ENCODE data around the gene CCDC200. TPM values are rescaled to one million over a fixed set of nuclear protein-coding genes. Genes with fewer than 3 reads are reported as not detected.

Gene CCDC200
- total RNA-seq, 2 donors from 2014 or later: 0.40 to 0.60 TPM

DNA sequence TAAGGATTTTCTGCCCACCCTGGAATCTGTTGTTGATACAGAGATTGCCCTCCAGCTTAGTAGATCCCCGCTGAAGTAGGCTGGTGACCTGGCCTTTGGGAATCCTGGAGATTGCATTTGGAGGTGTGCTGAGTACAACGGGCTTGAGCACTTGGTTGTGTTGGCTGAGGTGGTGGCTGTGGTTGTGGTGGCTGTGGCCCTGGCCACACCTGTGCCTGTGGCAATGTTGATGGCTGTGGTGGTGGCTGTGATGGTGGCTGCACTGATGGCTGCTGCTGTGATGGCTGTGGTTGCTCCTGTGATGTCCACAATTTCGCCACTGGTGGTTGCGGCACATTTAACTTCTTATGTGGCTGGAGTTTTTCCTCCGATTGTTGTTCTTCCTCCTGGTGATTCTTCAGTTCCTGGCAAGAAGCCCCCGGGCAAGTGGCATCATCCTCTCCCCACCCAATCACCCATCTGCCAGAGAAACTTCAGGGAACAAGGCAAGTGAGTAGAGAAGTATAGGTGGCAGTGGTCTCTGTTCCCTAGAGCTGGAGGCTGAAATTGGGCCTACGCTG, 4.2 kb downstream of the CCDC200 start:
- DNase-seq (no peak), ATAC-seq (no peak)
- Mint-ChIP-seq H3K36me3 (ENCODE audit: low read depth) (no peaks in the 10 kb centered on the region), H3K4me1 (peaks cover 2% of the 10 kb centered on the region), H3K27me3 (no peaks in the 10 kb centered on the region), H3K27ac (no peak overlapping the region), H3K4me3 (no peak overlapping the region)
- H3K9me3 ChIP-seq (ENCODE audit: control insufficient read depth, low read length, poor library complexity, severe bottlenecking): no peaks in the 10 kb centered on the region

DNA sequence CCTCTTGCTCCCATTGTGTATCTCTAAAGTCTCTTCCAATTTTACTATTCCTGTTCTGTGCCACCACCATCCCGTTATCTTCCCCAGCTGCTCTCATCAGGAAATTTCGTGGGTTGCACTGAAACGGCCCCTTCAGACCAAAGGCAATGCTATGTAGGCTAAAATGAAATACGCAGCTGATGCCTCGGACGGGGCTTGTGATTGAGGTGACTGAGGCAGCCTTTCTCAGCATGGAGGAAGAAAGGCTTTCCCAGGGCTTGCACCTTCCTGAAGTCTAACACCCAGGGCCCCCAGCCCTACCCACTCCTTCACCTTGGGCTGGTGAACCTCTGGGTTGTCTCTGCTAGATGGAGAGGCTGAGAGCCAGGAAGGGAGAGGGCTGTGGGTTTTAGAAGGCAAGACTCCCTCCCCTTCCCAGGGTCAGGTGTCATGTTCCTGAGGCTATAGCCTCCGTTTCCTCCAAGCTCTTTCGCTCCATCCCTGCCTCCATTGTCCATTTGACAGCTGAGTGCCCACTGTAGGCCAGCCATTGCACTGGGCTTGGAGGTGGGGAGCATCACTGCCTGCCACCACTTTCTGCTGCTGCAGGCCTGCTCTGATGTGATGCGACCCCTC, 7.8 kb downstream of the CCDC200 start:
- peaks cover 2% of the 10 kb centered on the region for H3K36me3 Mint-ChIP-seq (ENCODE audit: low read depth)
- H3K27ac Mint-ChIP-seq: no peak overlapping the region
- H3K4me1 Mint-ChIP-seq: peaks cover 8% of the 10 kb centered on the region
- H3K9me3 ChIP-seq (ENCODE audit: control insufficient read depth, low read length, poor library complexity, severe bottlenecking): no peaks in the 10 kb centered on the region
- DNase-seq (no peak), ATAC-seq (no peak)
- H3K4me3 Mint-ChIP-seq: no peak overlapping the region
- no peaks in the 10 kb centered on the region for H3K27me3 Mint-ChIP-seq

DNA sequence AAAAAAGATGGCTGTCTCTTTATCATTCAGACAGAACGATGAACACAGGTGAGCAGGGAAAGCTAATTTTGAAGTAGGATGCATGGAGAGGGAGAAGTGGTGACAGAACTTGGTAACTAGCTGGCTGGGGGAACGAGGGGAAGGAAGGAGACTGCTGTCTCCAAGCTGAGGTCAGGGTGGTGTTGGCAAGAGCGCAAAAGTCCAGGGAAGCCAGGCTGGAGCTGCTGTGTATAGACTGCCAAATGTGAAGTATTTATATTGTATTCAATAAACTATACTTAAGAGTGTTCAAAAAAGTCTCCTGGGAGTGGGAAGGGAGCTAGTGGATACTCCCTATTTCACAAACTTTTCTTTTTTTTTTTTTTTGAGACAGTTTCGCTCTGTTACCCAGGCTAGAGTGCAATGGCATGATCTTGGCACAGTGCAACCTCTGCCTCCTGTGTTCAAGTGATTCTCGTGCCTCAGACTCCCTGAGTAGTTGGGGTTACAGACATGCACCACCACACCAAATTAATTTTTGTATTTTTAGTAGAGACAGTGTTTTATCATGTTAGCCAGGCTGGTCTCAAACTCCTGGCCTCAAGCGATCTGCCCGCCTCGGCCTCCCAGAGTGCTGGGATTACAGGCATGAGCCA, 8.6 kb downstream of the CCDC200 start:
- Mint-ChIP-seq H3K27me3 (no peaks in the 10 kb centered on the region), H3K4me3 (no peak overlapping the region), H3K36me3 (ENCODE audit: low read depth) (peaks cover 2% of the 10 kb centered on the region), H3K27ac (peak overlapping the region; percentile 53), H3K4me1 (peaks cover 8% of the 10 kb centered on the region)
- DNase-seq (no peak), ATAC-seq (no peak)
- H3K9me3 ChIP-seq (ENCODE audit: control insufficient read depth, low read length, poor library complexity, severe bottlenecking): no peaks in the 10 kb centered on the region

DNA sequence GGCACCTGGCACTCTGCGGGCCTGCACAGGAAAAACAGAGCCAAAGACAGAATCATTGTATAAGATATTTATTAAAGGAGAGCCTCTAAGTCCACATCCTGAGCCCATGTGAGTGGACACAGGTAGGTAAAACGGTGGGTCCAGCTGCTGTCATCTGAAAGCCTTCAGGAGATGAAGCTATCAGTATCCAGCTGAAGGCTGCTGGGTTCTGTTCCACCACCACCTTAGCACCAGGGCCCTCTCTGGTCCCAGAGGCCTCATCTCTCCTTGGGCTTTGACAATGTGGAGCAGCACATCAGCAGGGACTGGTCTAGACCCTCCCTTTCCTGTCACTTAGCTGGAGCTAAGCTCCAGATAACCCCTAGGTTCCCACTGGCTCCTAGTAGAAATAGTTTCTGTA, 9.4 kb downstream of the CCDC200 start:
- Mint-ChIP-seq H3K27me3 (no peaks in the 10 kb centered on the region), H3K4me3 (no peak overlapping the region), H3K27ac (peak overlapping the region; percentile 53), H3K36me3 (ENCODE audit: low read depth) (peaks cover 2% of the 10 kb centered on the region), H3K4me1 (peaks cover 8% of the 10 kb centered on the region)
- DNase-seq (no peak), ATAC-seq (no peak)
- no peaks in the 10 kb centered on the region for H3K9me3 ChIP-seq (ENCODE audit: control insufficient read depth, low read length, poor library complexity, severe bottlenecking)

DNA sequence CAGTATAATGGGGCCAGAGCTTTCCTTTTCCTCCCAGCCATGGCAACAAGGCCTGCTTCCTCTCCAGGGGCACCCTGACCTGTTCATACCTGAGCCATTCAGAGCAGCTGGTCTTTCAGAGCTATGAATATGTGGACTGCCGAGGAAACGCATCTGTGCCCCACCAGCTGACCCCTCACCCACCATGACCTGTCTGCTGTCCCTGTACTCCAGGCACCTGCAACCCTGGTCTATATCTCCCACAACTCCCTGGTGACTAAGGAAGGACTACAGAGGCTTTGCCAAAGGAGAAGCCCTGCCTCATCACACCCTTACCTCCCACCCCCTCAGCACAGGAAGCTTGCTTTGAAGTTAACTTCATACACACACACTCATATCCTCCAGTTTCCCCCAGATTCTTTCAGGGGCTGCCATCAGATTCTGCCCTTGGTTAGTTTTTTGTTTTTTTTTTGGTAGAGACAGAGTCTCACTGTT, 10.8 kb downstream of the CCDC200 start:
- no peaks in the 10 kb centered on the region for H3K9me3 ChIP-seq (ENCODE audit: control insufficient read depth, low read length, poor library complexity, severe bottlenecking)
- ATAC-seq (no peak), DNase-seq (no peak)
- Mint-ChIP-seq H3K27ac (peak overlapping the region; percentile 57), H3K27me3 (no peaks in the 10 kb centered on the region), H3K4me1 (peaks cover 17% of the 10 kb centered on the region), H3K36me3 (ENCODE audit: low read depth) (peaks cover 2% of the 10 kb centered on the region), H3K4me3 (no peak overlapping the region)

DNA sequence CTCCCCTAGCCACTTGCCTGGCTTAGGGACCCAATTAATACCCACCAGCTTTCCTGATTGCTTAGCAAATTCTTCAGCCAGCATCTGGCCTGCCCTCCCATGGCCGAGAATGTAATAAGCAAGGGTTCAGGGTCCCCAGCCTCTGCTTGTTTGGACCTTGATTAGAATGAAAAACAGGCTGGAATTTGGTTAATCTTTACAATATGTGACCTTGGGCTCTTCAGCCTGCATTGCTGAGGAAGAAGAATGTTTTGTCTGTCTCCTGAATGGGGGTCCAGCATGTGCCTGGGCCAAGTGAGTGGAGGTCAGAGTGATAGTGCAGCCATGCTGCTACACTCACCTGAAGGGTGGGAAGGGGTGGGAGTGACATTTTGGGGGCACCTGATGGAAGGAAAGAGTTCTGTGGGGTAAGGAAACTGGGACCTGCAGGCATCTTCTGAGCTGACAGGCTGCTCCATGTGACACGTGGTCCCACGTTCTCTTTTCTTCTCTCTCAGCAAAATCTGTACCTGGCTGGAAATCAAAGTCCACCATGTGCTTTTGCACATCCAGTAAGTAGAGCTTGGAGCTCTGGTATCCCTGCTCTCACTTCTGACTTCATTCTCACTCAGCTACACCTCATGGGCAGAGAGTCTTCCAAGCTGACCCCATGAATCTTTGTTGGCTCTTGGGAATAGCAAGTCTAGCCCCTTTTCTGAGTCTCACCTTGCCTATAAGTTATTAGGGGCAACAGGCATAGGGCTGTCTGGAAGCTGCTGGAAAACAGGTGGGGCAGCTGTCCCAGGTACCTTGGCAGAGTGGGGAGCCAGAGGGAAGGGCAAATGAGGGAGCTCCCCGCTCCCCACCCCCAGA, 11.4 kb downstream of the CCDC200 start:
- Mint-ChIP-seq H3K4me3 (no peak overlapping the region), H3K36me3 (ENCODE audit: low read depth) (peaks cover 2% of the 10 kb centered on the region), H3K4me1 (peaks cover 23% of the 10 kb centered on the region), H3K27me3 (no peaks in the 10 kb centered on the region), H3K27ac (peak overlapping the region; percentile 24)
- DNase-seq (no peak), ATAC-seq (no peak)
- H3K9me3 ChIP-seq (ENCODE audit: control insufficient read depth, low read length, poor library complexity, severe bottlenecking): no peaks in the 10 kb centered on the region

DNA sequence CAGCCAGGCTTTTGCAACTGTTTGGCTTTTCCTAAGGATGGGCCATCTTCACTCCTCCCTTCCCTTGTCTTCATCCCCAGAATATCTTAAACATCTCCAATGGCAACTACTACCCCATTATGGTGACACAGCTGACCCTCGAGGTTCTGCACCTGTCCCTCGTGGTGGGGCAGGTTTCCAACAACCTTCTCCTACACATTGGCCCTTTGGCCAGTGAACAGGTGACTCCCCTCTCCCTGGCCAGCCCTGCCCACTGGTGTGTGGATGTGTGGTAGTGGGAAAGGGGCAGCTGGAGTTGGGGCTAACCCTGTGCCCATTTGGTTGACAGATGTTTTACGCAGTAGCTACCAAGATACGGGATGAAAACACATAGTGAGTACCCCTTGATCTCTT, 12.1 kb downstream of the CCDC200 start:
- Mint-ChIP-seq H3K27ac (peak overlapping the region; percentile 24), H3K36me3 (ENCODE audit: low read depth) (peaks cover 4% of the 10 kb centered on the region), H3K27me3 (no peaks in the 10 kb centered on the region), H3K4me3 (no peak overlapping the region), H3K4me1 (peaks cover 26% of the 10 kb centered on the region)
- ATAC-seq: no peak
- DNase-seq: no peak
- H3K9me3 ChIP-seq (ENCODE audit: control insufficient read depth, low read length, poor library complexity, severe bottlenecking): no peaks in the 10 kb centered on the region

DNA sequence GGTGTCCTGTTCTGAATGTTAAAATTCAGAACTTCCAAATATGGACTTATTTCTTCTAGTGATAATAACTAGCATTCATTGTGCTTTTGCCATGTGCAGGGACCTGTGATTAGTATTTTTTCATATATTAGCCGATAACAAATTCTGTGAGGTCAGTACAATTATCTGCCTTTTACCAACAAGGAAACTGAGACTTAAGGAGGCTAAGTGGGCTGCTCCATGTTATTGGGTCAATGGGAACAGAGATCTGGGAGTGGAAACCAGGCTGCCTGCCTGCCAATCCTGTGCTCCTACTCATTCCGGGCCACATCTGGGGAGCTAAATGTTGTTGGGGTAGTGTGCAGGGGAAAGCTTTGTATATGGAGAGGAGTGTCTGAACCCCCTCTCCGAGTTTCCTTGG, 13.1 kb downstream of the CCDC200 start:
- DNase-seq (no peak), ATAC-seq (no peak)
- no peaks in the 10 kb centered on the region for H3K9me3 ChIP-seq (ENCODE audit: control insufficient read depth, low read length, poor library complexity, severe bottlenecking)
- no peaks in the 10 kb centered on the region for H3K27me3 Mint-ChIP-seq
- peaks cover 31% of the 10 kb centered on the region for H3K4me1 Mint-ChIP-seq
- no peak overlapping the region for H3K27ac Mint-ChIP-seq
- H3K36me3 Mint-ChIP-seq (ENCODE audit: low read depth): peaks cover 4% of the 10 kb centered on the region
- no peak overlapping the region for H3K4me3 Mint-ChIP-seq

DNA sequence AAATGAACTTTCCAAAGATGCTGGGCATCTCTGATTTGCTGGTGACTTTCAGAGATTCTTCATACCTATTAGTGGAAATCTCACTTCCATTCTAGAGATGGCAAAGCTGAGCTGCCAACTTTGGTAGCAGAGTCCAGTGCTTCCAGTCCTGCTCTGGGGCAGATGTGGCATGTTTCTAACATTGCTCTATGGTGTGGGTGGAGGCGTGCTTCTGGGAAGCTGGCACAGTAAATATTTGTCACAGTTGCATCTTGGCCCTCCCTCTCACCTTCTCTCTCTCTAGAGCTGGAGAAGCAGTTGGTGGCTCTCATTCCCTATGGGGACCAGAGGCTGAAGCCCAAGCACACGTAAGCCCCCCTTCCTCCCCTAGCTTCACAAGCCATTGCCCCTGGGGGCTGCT, 14.9 kb downstream of the CCDC200 start:
- H3K4me1 Mint-ChIP-seq: peaks cover 35% of the 10 kb centered on the region
- peak overlapping the region; percentile 52 for H3K4me3 Mint-ChIP-seq
- peaks cover 7% of the 10 kb centered on the region for H3K36me3 Mint-ChIP-seq (ENCODE audit: low read depth)
- no peak overlapping the region for H3K27ac Mint-ChIP-seq
- no peak for DNase-seq
- no peak for ATAC-seq
- no peaks in the 10 kb centered on the region for H3K27me3 Mint-ChIP-seq
- no peaks in the 10 kb centered on the region for H3K9me3 ChIP-seq (ENCODE audit: control insufficient read depth, low read length, poor library complexity, severe bottlenecking)

DNA sequence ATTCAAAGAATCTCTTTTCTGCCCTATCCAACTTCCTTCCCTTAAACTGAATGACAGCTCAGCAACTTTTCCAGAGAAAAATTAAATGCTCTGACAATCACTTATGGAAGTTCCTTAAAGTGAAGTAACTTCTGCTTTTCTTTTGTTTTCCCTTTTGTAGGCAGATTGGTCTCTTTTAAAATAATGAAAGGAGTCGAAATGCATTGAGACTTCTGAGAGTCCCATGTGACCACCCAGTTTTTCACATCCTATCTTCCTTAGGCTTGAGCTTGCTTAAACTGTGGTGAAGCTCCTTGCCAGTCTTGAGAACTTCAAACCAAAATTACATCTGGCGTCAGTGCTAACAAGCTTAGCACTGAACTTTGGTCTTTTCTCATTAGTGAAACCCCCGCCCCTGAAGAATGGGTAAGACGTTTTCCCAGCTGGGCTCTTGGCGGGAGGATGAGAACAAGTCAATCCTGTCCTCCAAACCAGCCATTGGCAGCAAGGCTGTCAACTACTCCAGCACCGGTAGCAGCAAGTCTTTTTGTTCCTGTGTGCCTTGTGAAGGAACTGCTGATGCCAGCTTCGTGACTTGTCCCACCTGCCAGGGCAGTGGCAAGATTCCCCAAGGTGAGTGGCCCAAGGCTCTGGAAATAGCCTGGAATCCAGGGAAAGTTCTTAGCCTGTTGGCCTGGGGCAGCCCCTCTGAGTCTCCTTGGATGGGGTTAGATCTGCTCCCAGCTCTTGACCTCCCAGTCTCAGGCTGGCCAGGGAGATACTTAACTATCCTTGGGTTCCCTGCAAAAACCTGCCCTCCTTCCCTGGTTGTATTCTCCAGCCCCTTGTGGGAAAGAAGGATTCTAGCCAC, 15.6 kb downstream of the CCDC200 start:
- no peak for ATAC-seq

DNA sequence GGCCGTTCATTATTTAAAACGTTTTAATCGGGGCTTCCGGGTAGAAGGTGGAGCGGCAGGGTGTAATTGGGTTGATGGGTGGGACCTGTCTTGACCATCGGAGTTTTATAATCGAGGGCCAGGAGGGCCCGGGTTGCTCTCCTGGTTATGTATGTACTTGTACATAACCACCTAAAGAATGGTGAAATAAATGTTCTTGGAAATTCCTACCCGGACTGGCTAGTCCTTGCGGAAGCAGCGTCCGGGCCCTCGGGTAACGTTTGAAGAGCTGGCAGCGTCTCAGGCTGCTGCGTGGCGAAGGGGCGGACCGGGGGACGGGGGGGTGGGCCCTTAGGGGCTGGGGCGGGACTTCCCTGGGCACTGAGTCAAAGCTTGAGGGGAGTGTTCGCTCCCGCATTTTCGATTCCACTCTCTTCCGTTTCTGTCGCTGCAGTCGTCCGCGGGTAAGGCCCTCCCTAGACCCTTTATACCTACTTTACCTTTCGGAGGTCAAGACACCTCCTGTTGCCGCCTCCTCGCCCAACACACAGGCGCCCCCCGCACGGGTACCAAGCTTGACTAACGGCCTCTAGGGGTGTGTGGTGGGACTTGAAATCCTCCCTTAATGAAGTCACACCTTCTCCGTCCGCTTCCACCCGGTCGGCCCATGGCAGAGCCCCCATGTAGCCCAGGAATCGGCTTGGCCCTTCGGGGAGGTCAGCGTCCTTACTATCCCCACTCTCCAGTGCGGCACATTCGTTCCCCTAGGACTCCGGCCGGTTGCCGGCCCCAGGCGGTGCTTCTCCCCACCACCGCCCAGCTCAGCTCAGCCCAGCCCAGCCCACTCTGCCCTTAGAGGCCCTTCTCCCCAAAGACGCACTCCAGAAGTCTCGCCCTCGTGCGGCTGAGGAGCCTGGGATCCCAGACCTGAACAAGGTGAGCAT, 16.7 kb downstream of the CCDC200 start, which contains the start of gene TMEM106A:
Gene TMEM106A (plus strand): TSS at position 396 of the 923 bp plus-strand sequence. CDS start 1,167 bp downstream, outside the sequence.
- H3K27ac Mint-ChIP-seq: peak within 1 kb of the TSS; percentile 97
- ATAC-seq (peak; percentile 93), DNase-seq (peak; percentile 51 to 65 (median 64))
- peaks cover 37% of the 10 kb centered on the region for H3K4me1 Mint-ChIP-seq
- H3K27me3 Mint-ChIP-seq: no peaks in the 10 kb centered on the region
- H3K9me3 ChIP-seq (ENCODE audit: control insufficient read depth, low read length, poor library complexity, severe bottlenecking): no peaks in the 10 kb centered on the region
- H3K36me3 Mint-ChIP-seq (ENCODE audit: low read depth): peaks cover 11% of the 10 kb centered on the region
- H3K4me3 Mint-ChIP-seq: peak within 1 kb of the TSS; percentile 98

More for the DNA sequence above, 15.6 kb downstream of the CCDC200 start:
- H3K36me3 Mint-ChIP-seq (ENCODE audit: low read depth): peaks cover 9% of the 10 kb centered on the region
- H3K9me3 ChIP-seq (ENCODE audit: control insufficient read depth, low read length, poor library complexity, severe bottlenecking): no peaks in the 10 kb centered on the region
- H3K27ac Mint-ChIP-seq: peak overlapping the region; percentile 97
- peak overlapping the region; percentile 98 for H3K4me3 Mint-ChIP-seq
- H3K27me3 Mint-ChIP-seq: no peaks in the 10 kb centered on the region
- DNase-seq: no peak
- peaks cover 35% of the 10 kb centered on the region for H3K4me1 Mint-ChIP-seq

DNA sequence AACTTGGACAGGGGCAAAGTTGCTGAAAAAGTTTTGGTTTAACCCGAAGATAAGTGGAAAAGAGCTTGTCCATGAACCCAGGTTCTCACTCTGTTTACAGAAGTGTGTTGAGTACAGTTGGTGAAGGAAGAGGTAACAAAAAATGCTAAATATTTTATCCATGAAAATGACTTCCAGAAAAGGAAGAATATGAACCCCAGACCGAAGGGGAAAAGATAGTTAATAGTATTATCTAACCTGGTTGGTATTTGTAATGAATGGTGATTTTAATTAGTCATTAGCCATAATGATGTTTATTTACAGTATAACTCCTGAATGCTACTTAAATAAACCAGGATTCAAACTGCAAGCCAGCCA, 17.3 kb downstream of the CCDC200 start:
- Mint-ChIP-seq H3K4me1 (peaks cover 37% of the 10 kb centered on the region), H3K36me3 (ENCODE audit: low read depth) (peaks cover 15% of the 10 kb centered on the region), H3K4me3 (peak overlapping the region; percentile 98), H3K27ac (peak overlapping the region; percentile 97), H3K27me3 (no peaks in the 10 kb centered on the region)
- DNase-seq (no peak), ATAC-seq (no peak)
- H3K9me3 ChIP-seq (ENCODE audit: control insufficient read depth, low read length, poor library complexity, severe bottlenecking): no peaks in the 10 kb centered on the region
